OCI-LY3 (cell line): ENCODE results near the gene HIGD1C.

Experiments used
- H2AFZ ChIP-seq: fragments of 200-600, 300-600 bp; shearing (Covaris generic); 2 replicates; pipeline ENCODE4 v1.6.0; 2014; ENCODE audit warnings: antibody characterized with exemption, low read depth, low read length
- H3K27ac ChIP-seq: fragments of 200-600, 300-600 bp; sonication (generic); 2 replicates; pipeline ENCODE4 v1.5.1; 2014; ENCODE audit warnings: mild to moderate bottlenecking, low read length, moderate library complexity, mixed read lengths
- H3K27me3 ChIP-seq: fragments of 200-600, 300-600 bp; sonication (generic); 2 replicates; pipeline ENCODE4 v1.6.1; 2014; ENCODE audit warnings: low read depth, low read length, mixed read lengths
- H3K36me3 ChIP-seq: fragments of 200-600, 300-600 bp; sonication (generic); replicated peaks from 2 replicates; pipeline ENCODE3; 2014; ENCODE audit warnings: low read depth, low read length, mixed read lengths
- H3K4me1 ChIP-seq: fragments of 300-600, 200-600 bp; sonication (generic); 2 replicates; pipeline ENCODE4 v1.6.1; 2014; ENCODE audit warnings: low read length, mixed read lengths
- H3K4me2 ChIP-seq: fragments of 200-600, 300-600 bp; sonication (generic); 2 replicates; pipeline ENCODE4 v1.6.1; 2014; ENCODE audit warnings: low read length, mixed read lengths
- H3K4me3 ChIP-seq: fragments of 300-600, 200-600 bp; sonication (generic); 2 replicates; pipeline ENCODE4 v1.5.1; 2014; ENCODE audit warnings: antibody characterized with exemption, mild to moderate bottlenecking, low read length, moderate library complexity
- H3K79me2 ChIP-seq: fragments of 300-600, 200-600 bp; shearing (Covaris generic); 2 replicates; pipeline ENCODE4 v1.6.1; 2014; ENCODE audit warnings: mild to moderate bottlenecking, low read length, mixed read lengths
- H3K9ac ChIP-seq: fragments of 300-600, 200-600 bp; shearing (Covaris generic); 2 replicates; pipeline ENCODE4 v1.6.0; 2014; ENCODE audit warnings: mild to moderate bottlenecking, low read length, moderate library complexity
- H3K9me3 ChIP-seq: fragments of 200-600, 300-600 bp; shearing (Covaris generic); 2 replicates; pipeline ENCODE4 v1.6.1; 2014; ENCODE audit warnings: low read length, mixed read lengths; ENCODE audit not compliant: insufficient read depth
- H4K20me1 ChIP-seq: fragments of 200-600, 300-600 bp; sonication (generic); 2 replicates; pipeline ENCODE4 v1.6.1; 2016; ENCODE audit warnings: low read length, mixed read lengths; ENCODE audit not compliant: insufficient read depth
- CTCF ChIP-seq: fragments of 200-600, 300-600 bp; sonication (generic); IDR thresholded peaks from 2 replicates; pipeline ENCODE4 v1.5.1; 2014; ENCODE audit warnings: antibody characterized with exemption, low read length, low read depth
- EZH2phosphoT487 ChIP-seq: fragments of 200-600 bp; shearing (Covaris generic); IDR thresholded peaks from 2 replicates; pipeline ENCODE4 v1.6.1; 2018; ENCODE audit warnings: antibody characterized with exemption, mixed run types, low read depth

Gene HIGD1C

DNA sequence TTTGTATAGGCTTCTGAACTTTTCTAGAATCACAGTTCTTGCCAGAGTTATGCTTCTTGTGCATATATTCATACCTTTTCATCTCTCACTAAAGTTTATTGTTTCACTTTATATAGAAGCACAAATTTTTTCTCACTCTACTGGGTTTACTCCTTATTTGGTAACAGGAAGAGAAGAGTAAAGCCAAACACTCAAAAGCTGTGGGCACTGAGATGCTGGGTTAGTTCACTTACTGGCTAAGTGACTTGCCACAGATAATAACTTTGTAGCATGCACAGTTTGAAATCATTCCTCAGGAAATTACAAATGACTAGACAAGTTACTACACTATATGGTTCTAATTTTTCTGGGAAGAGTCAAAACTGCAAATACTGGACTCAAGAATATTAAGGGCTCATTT, 7.8 kb downstream of the HIGD1C start:
- Histone ChIP-seq H3K4me1 (no peaks in the 10 kb centered on the region), H3K9me3 (no peaks in the 10 kb centered on the region), H3K27ac (no peak overlapping the region), H4K20me1 (no peaks in the 10 kb centered on the region), H3K9ac (no peak overlapping the region), H3K79me2 (no peaks in the 10 kb centered on the region), H3K36me3 (no peaks in the 10 kb centered on the region), H2AFZ (no peak overlapping the region), H3K27me3 (no peaks in the 10 kb centered on the region), H3K4me3 (no peak overlapping the region), H3K4me2 (no peak overlapping the region)
- no peak for TF ChIP-seq EZH2phosphoT487
- no peak for TF ChIP-seq CTCF

GRCh38 chr12:50961708-50962107, 9.4 kb downstream of the HIGD1C start:
- Histone ChIP-seq H4K20me1 (no peaks in the 10 kb centered on the region), H3K79me2 (no peaks in the 10 kb centered on the region), H3K9me3 (no peaks in the 10 kb centered on the region), H2AFZ (no peak overlapping the region), H3K4me1 (no peaks in the 10 kb centered on the region), H3K4me3 (no peak overlapping the region), H3K27ac (no peak overlapping the region), H3K27me3 (no peaks in the 10 kb centered on the region), H3K9ac (no peak overlapping the region), H3K4me2 (no peak overlapping the region), H3K36me3 (no peaks in the 10 kb centered on the region)
- no peak for TF ChIP-seq EZH2phosphoT487
- no peak for TF ChIP-seq CTCF

GRCh38 chr12:50964432-50964831, 12.1 kb downstream of the HIGD1C start:
- Histone ChIP-seq H3K27me3 (no peaks in the 10 kb centered on the region), H3K79me2 (no peaks in the 10 kb centered on the region), H3K27ac (no peak overlapping the region), H3K36me3 (no peaks in the 10 kb centered on the region), H3K9ac (no peak overlapping the region), H3K4me2 (no peak overlapping the region), H3K4me1 (no peaks in the 10 kb centered on the region), H3K4me3 (no peak overlapping the region), H3K9me3 (no peaks in the 10 kb centered on the region), H4K20me1 (no peaks in the 10 kb centered on the region), H2AFZ (no peak overlapping the region)
- TF ChIP-seq EZH2phosphoT487 (no peak), CTCF (no peak)

DNA sequence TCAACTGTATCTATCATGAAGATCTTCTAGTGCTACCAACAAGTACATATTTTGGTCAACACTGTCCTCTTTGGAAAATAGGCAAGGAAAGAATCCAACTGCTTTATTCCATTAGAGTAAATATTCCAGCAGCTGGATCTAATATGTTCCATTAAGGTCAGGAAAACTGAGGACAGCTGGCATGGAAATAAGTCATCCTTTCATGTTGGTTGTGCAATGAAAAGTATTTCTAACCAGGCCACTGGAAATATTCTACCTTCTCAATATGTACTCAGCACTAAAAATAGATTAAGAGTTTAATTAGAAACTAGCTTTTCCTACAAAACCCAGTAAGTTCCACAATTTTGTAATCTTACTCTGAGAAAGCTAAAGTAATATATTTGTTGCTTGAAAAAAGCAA, 19.6 kb downstream of the HIGD1C start:
- H3K79me2 ChIP-seq, result no peaks in the 10 kb centered on the region
- no peaks in the 10 kb centered on the region for H3K4me1 ChIP-seq
- no peaks in the 10 kb centered on the region for H4K20me1 ChIP-seq
- no peak overlapping the region for H3K4me2 ChIP-seq
- no peaks in the 10 kb centered on the region for H3K27me3 ChIP-seq
- H3K9ac ChIP-seq, result no peak overlapping the region
- no peak overlapping the region for H2AFZ ChIP-seq
- H3K27ac ChIP-seq, result no peak overlapping the region
- TF ChIP-seq CTCF (no peak), EZH2phosphoT487 (no peak)
- no peak overlapping the region for H3K4me3 ChIP-seq
- H3K36me3 ChIP-seq, result peaks cover 8% of the 10 kb centered on the region
- H3K9me3 ChIP-seq, result no peaks in the 10 kb centered on the region
